OCI-LY1 (cell line): ENCODE results near the gene KLHL29.

Experiments
- H2AFZ ChIP-seq: fragments of 200-600 bp; sonication (generic), shearing (Covaris generic); 2 replicates; pipeline ENCODE4 v1.6.0; 2014; ENCODE audit warnings: antibody characterized with exemption, mild to moderate bottlenecking, low read length
- H3F3A ChIP-seq: fragments of 200-600 bp; sonication (generic), shearing (Covaris generic); 2 replicates; pipeline ENCODE4 v1.6.0; 2014; ENCODE audit warnings: mild to moderate bottlenecking, antibody characterized with exemption, low read length, moderate library complexity; ENCODE audit not compliant: insufficient read depth
- H3K27ac ChIP-seq: fragments of 200-600 bp; sonication (generic); 2 replicates; pipeline ENCODE4 v1.5.1; 2014; ENCODE audit warnings: low read length, mixed run types, mild to moderate bottlenecking, low read depth; ENCODE audit not compliant: poor library complexity, severe bottlenecking
- H3K27me3 ChIP-seq: fragments of 200-600 bp; sonication (generic); 2 replicates; pipeline ENCODE4 v1.6.0; 2014; ENCODE audit warnings: antibody characterized with exemption, mild to moderate bottlenecking, low read length, moderate library complexity; ENCODE audit not compliant: insufficient read depth
- H3K36me3 ChIP-seq: fragments of 200-600 bp; sonication (generic); 2 replicates; pipeline ENCODE4 v1.6.1; 2014; ENCODE audit warnings: mild to moderate bottlenecking, antibody characterized with exemption, low read length, moderate library complexity, mixed read lengths; ENCODE audit not compliant: insufficient read depth
- H3K4me1 ChIP-seq: fragments of 200-600 bp; sonication (generic); 2 replicates; pipeline ENCODE4 v1.5.1; 2014; ENCODE audit warnings: mild to moderate bottlenecking, low read length, moderate library complexity; ENCODE audit not compliant: insufficient read depth, severe bottlenecking
- H3K4me2 ChIP-seq: fragments of 200-600 bp; sonication (generic), shearing (Covaris generic); 2 replicates; pipeline ENCODE4 v1.6.1; 2014; ENCODE audit warnings: low read length
- H3K4me3 ChIP-seq: fragments of 200-600 bp; sonication (generic); 2 replicates; pipeline ENCODE4 v1.5.1; 2014; ENCODE audit warnings: low read length, low read depth, mild to moderate bottlenecking, mixed read lengths; ENCODE audit not compliant: poor library complexity, severe bottlenecking
- H3K79me2 ChIP-seq: fragments of 200-600 bp; shearing (Covaris generic); 2 replicates; pipeline ENCODE4 v1.6.1; 2016; ENCODE audit warnings: mixed run types, low read length, mixed read lengths; ENCODE audit not compliant: insufficient read depth
- H3K9ac ChIP-seq: fragments of 200-600 bp; sonication (generic), shearing (Covaris generic); 2 replicates; pipeline ENCODE4 v1.6.1; 2014; ENCODE audit warnings: mild to moderate bottlenecking, low read length, mixed read lengths
- H3K9me2 ChIP-seq: fragments of 200-600 bp; sonication (generic), shearing (Covaris generic); 2 replicates; pipeline ENCODE4 v1.6.1; 2014; ENCODE audit warnings: low read depth, mild to moderate bottlenecking, low read length, mixed read lengths
- H3K9me3 ChIP-seq: fragments of 200-600 bp; shearing (Covaris generic); 2 replicates; pipeline ENCODE4 v1.6.1; 2014; ENCODE audit warnings: low read length, mixed read lengths
- H4K20me1 ChIP-seq: fragments of 200-600 bp; sonication (generic), shearing (Covaris generic); 2 replicates; pipeline ENCODE4 v1.6.0; 2016; ENCODE audit warnings: mild to moderate bottlenecking, low read length; ENCODE audit not compliant: insufficient read depth
- EZH2 ChIP-seq: fragments of 200-600 bp; sonication (generic), shearing (Covaris generic); IDR thresholded peaks from 2 replicates; pipeline ENCODE4 v1.8.0; 2017; ENCODE audit warnings: borderline replicate concordance, mixed run types, mild to moderate bottlenecking, antibody characterized with exemption, low read length, moderate library complexity, mixed read lengths
- TF ChIP-seq, protein P1 (sequence below): fragments of 200-600 bp; sonication (generic), shearing (Covaris generic); IDR thresholded peaks from 2 replicates; pipeline ENCODE4 v1.5.1; 2017; ENCODE audit warnings: mild to moderate bottlenecking, antibody characterized with exemption, low read length, moderate library complexity, mixed read lengths

The KLHL29 gene

DNA sequence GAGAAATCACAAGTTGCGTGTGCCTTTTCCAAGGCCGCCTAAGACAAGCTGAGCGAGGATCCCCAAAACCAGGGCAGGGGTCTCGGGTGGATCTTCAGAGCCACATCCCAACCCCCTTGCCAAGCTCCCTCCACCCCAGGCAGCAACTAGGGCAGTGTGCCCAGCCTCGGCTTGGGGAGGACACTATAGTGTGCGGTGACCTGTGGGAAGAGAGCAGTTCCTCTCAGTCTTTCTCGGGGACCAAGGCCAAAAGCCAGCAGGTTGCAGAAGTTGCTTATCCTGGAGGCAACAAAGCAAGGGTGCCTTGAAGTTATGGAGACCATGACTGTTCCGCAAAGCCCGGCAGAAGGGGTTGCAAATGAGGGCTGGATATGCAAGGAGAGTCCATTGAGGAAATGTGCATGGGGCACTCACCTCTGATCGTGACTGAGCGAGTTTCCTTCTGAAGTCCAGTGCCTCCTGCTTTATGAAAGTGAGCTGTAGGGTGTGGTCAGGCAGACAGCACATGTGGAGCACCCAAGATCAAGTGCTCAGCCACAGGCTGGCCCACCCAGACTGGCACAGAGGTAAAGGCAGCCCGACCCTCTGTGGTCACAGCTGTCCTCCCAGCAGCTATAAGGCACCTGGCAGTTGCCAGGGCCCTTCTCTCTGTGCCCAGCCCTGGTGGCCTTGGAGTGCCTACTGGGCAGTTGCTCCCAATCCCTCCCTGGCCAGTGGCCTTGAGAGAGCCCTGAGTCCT, 281.4 kb downstream of the KLHL29 start:
- no peak overlapping the region for H3K27ac ChIP-seq
- no peaks in the 10 kb centered on the region for H3K9me3 ChIP-seq
- no peaks in the 10 kb centered on the region for H3K4me1 ChIP-seq
- no peaks in the 10 kb centered on the region for H3K36me3 ChIP-seq
- H3K27me3 ChIP-seq, result no peaks in the 10 kb centered on the region
- no peaks in the 10 kb centered on the region for H4K20me1 ChIP-seq
- no peak overlapping the region for H3K4me3 ChIP-seq
- no peaks in the 10 kb centered on the region for H3K79me2 ChIP-seq
- H3F3A ChIP-seq, result no peaks in the 10 kb centered on the region
- no peak overlapping the region for H3K9ac ChIP-seq
- H3K4me2 ChIP-seq, result no peak overlapping the region
- TF ChIP-seq, protein P1, sequence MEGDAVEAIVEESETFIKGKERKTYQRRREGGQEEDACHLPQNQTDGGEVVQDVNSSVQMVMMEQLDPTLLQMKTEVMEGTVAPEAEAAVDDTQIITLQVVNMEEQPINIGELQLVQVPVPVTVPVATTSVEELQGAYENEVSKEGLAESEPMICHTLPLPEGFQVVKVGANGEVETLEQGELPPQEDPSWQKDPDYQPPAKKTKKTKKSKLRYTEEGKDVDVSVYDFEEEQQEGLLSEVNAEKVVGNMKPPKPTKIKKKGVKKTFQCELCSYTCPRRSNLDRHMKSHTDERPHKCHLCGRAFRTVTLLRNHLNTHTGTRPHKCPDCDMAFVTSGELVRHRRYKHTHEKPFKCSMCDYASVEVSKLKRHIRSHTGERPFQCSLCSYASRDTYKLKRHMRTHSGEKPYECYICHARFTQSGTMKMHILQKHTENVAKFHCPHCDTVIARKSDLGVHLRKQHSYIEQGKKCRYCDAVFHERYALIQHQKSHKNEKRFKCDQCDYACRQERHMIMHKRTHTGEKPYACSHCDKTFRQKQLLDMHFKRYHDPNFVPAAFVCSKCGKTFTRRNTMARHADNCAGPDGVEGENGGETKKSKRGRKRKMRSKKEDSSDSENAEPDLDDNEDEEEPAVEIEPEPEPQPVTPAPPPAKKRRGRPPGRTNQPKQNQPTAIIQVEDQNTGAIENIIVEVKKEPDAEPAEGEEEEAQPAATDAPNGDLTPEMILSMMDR, result no peak
- TF ChIP-seq EZH2, result no peak
- H3K9me2 ChIP-seq, result no peaks in the 10 kb centered on the region
- no peak overlapping the region for H2AFZ ChIP-seq

DNA sequence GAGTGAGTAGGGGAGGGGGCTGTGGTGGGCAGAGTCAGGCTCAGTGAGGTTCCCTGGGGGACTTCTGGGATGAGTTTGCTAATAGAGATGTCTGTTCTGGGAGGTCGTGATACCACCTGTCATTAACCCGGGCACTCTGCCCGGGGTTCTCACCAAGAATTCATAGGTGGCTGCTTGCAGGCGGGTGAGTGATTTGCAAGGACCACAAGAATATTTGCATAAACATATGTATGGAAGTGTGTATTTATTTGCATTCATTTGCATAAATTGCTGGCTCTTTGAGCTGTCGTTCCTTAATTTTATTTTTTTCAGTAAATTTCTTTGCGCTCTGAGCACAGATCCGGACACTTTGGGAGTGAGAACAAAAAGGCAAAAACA, 282.0 kb downstream of the KLHL29 start:
- Histone ChIP-seq H3K9me2 (no peaks in the 10 kb centered on the region), H3K27me3 (no peaks in the 10 kb centered on the region), H3K4me1 (no peaks in the 10 kb centered on the region), H3K9me3 (no peaks in the 10 kb centered on the region), H3K27ac (no peak overlapping the region), H3K4me2 (no peak overlapping the region), H3K9ac (no peak overlapping the region), H3F3A (no peaks in the 10 kb centered on the region), H4K20me1 (no peaks in the 10 kb centered on the region), H3K4me3 (no peak overlapping the region), H3K36me3 (no peaks in the 10 kb centered on the region), H3K79me2 (no peaks in the 10 kb centered on the region), H2AFZ (no peak overlapping the region)
- TF ChIP-seq, protein P1, result no peak
- TF ChIP-seq EZH2, result no peak

DNA sequence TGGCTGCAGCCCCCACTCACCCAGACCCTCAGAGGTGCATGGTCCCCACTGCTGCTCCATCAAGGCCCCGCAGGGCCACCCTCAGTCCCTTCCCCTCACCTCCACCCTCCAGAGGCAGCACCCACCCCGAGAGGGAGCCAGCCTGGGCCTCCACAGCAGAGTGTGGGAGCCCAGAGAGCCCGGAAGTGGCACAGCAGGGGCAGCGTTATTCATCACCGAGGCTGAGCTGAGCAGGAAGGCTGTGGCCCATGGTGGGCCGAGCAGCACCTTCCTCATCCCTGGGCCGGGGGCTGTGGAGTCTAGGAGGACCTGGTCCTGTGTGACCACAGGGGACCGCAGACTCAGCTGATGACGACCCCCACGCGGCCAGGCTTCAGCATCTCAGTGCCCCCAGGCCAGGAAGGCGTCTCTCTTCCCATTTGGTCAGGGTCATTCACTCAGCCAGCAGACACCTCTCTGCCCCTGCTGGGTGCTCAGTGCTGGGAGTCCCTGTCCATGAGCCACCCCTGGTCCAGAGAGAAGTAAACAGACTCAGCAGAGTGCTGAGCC, 283.9 kb downstream of the KLHL29 start:
- no peak overlapping the region for H3K27ac ChIP-seq
- H3K4me3 ChIP-seq, result no peak overlapping the region
- no peaks in the 10 kb centered on the region for H3K36me3 ChIP-seq

More for the DNA sequence above, 283.9 kb downstream of the KLHL29 start:
- TF ChIP-seq EZH2, result no peak
- TF ChIP-seq, protein P1, result no peak
- Histone ChIP-seq H2AFZ (no peak overlapping the region), H3K9ac (no peak overlapping the region), H3K9me3 (no peaks in the 10 kb centered on the region), H3K4me2 (no peak overlapping the region), H3F3A (no peaks in the 10 kb centered on the region), H3K4me1 (no peaks in the 10 kb centered on the region), H4K20me1 (no peaks in the 10 kb centered on the region), H3K27me3 (no peaks in the 10 kb centered on the region), H3K9me2 (no peaks in the 10 kb centered on the region), H3K79me2 (no peaks in the 10 kb centered on the region)
